ENCODE measurements around the gene MLIP. TPM values are rescaled to one million over a fixed set of nuclear protein-coding genes. Genes with fewer than 3 reads are reported as not detected.

Gene MLIP
- total and polyA plus RNA-seq, 9 donors, result 0.05 to 1.2 (median 0.40) TPM; not detected in 4

DNA sequence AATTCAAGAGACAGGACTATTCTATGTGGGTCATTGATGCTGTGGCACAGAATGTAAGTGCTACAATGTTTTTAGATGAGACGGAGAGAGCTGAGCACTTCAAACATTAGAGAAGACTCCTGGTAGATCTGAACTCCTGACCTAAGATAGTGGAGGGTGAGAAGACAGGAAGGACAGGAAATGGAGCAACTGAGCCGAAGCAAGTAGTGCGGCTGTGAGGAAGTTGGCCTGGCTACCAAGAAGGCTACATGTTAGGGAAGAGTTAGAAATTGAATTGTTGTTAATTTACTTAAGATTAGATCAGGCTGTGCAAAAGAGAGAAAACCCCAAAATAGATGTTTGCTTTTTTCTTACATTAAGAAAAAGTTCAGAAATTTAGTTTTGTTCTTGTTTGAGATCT, 14.4 kb upstream of the MLIP start:
- no peak for DNase-seq
- no peak overlapping the region for H3K4me3 ChIP-seq
- TF ChIP-seq, protein P1, sequence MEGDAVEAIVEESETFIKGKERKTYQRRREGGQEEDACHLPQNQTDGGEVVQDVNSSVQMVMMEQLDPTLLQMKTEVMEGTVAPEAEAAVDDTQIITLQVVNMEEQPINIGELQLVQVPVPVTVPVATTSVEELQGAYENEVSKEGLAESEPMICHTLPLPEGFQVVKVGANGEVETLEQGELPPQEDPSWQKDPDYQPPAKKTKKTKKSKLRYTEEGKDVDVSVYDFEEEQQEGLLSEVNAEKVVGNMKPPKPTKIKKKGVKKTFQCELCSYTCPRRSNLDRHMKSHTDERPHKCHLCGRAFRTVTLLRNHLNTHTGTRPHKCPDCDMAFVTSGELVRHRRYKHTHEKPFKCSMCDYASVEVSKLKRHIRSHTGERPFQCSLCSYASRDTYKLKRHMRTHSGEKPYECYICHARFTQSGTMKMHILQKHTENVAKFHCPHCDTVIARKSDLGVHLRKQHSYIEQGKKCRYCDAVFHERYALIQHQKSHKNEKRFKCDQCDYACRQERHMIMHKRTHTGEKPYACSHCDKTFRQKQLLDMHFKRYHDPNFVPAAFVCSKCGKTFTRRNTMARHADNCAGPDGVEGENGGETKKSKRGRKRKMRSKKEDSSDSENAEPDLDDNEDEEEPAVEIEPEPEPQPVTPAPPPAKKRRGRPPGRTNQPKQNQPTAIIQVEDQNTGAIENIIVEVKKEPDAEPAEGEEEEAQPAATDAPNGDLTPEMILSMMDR (IDR thresholded peaks at IDR 0.05), result no peak
- H3K27ac ChIP-seq, result no peak overlapping the region
- H3K36me3 ChIP-seq, result no peaks in the 10 kb centered on the region
- intact Hi-C loops (cut with DNase I), result no loop called here
- WGBS, 3 donors, result 86 to 92% (median 90%) methylated on average over 3 of the region's 3 CpGs
- H3K9me3 ChIP-seq, result no peaks in the 10 kb centered on the region
- no peaks in the 10 kb centered on the region for H3K4me1 ChIP-seq (ENCODE audit: insufficient read depth)
- no peaks in the 10 kb centered on the region for H3K27me3 ChIP-seq

DNA sequence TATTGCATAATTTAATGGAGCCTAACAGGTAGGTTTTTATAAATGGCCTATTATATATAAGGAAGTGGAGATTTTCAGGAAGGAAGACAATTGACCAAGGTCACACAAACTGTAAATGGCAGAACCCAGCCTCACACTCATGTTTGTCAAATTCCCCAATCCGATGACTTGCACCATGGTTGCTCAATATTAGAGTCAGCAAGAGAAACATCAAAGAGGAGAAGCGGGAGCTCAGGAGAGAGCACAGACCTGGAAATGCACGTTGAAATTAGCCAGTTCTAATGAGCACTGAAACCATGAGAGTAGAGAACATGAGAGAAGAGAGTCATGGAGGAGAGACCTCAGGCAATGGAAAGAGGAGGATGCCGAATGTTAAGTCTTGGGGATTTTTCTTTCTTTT, 13.5 kb upstream of the MLIP start:
- no peaks in the 10 kb centered on the region for H3K9me3 ChIP-seq
- no peak for TF ChIP-seq EP300 (IDR thresholded peaks at IDR 0.05)
- TF ChIP-seq, protein P1 (IDR thresholded peaks at IDR 0.05), result no peak
- TF ChIP-seq POLR2A (IDR thresholded peaks at IDR 0.05), result no peak
- no peak overlapping the region for H3K27ac ChIP-seq
- no peaks in the 10 kb centered on the region for H3K27me3 ChIP-seq
- 63 to 67% (median 65%) methylated on average over 4 of the region's 4 CpGs for WGBS, 3 donors
- no peaks in the 10 kb centered on the region for H3K4me1 ChIP-seq (ENCODE audit: insufficient read depth)
- no peaks in the 10 kb centered on the region for H3K36me3 ChIP-seq
- no peak for DNase-seq
- intact Hi-C loops (cut with DNase I), result no loop called here
- no peak overlapping the region for H3K4me3 ChIP-seq

DNA sequence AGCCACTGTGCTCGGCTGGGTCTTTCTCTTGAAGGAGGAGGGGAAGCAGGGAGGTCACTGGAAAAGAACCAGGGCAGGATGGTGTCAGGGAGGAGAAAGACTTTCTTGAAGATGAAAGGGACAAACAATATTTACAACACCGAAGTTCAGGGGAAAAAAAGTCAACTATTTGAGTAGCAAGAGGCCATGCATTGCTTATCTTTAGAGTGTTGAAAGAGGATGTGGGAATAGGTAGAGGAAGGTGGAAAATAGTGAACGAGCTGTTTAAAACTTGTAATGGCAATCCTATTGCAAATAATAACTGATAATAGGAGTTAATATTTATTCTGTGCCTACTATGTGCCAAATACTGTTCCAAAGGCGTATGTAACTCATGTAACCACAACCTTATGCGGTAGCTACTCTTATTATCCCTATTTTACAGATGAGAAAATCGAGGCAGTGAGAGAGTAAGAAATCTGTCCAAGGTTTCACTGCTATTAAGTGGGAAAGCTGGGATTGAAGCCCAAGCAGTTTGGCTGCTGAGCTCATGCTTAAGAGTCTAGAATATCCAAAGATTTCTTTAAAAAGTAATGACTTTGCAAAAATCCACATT, 12.7 kb upstream of the MLIP start:
- Histone ChIP-seq H3K36me3 (no peaks in the 10 kb centered on the region), H3K27me3 (no peaks in the 10 kb centered on the region), H3K4me1 (ENCODE audit: insufficient read depth) (no peaks in the 10 kb centered on the region), H3K4me3 (no peak overlapping the region), H3K27ac (no peak overlapping the region), H3K9me3 (no peaks in the 10 kb centered on the region)
- TF ChIP-seq EP300 (IDR thresholded peaks at IDR 0.05) (no peak), POLR2A (IDR thresholded peaks at IDR 0.05) (no peak)
- TF ChIP-seq, protein P1 (IDR thresholded peaks at IDR 0.05), result no peak
- no peak for DNase-seq
- WGBS, 3 donors, result 70 to 73% (median 73%) methylated on average over 6 of the region's 6 CpGs
- intact Hi-C loops (cut with DNase I), result no loop called here

DNA sequence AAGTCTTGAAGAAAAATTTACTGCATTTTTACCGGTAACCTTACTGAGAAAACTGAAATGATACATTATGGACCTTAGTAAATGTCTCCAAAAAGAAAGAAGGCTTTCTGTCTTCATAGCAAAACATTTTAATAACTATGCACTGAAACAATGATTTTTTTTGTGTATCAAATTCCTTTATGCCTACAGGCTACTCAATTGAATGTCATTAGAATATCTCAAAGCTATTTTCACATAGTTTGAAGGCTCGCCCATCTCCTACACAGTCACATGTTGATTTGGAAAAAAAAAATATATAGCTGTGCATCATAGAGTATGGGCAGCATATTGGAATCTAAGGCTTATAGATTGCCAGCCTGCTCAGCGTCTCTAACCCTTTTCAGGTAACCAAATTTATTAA, 12.0 kb upstream of the MLIP start:
- DNase-seq, result no peak

More for the DNA sequence above, 12.0 kb upstream of the MLIP start:
- Histone ChIP-seq H3K27ac (no peak overlapping the region), H3K36me3 (no peaks in the 10 kb centered on the region), H3K9me3 (no peaks in the 10 kb centered on the region), H3K4me3 (no peak overlapping the region), H3K27me3 (no peaks in the 10 kb centered on the region), H3K4me1 (ENCODE audit: insufficient read depth) (no peaks in the 10 kb centered on the region)
- intact Hi-C loops (cut with DNase I), result no loop called here
- 79 to 90% (median 80%) methylated on average over 3 of the region's 3 CpGs for WGBS, 3 donors
- no peak for TF ChIP-seq EP300 (IDR thresholded peaks at IDR 0.05)
- TF ChIP-seq POLR2A (IDR thresholded peaks at IDR 0.05), result no peak
- TF ChIP-seq, protein P1 (IDR thresholded peaks at IDR 0.05), result no peak
